HG03469 (cell line): ENCODE results near the gene KDM2A.

Source experiments
- ATAC-seq: cut with Tn5 transposase; IDR thresholded peaks from one replicate; pipeline ENCODE4 v1.9.1; 2021; ENCODE audit warnings: mild to moderate bottlenecking, moderate library complexity, moderate number of reproducible peaks; ENCODE audit not compliant: unreplicated experiment

Gene KDM2A

DNA sequence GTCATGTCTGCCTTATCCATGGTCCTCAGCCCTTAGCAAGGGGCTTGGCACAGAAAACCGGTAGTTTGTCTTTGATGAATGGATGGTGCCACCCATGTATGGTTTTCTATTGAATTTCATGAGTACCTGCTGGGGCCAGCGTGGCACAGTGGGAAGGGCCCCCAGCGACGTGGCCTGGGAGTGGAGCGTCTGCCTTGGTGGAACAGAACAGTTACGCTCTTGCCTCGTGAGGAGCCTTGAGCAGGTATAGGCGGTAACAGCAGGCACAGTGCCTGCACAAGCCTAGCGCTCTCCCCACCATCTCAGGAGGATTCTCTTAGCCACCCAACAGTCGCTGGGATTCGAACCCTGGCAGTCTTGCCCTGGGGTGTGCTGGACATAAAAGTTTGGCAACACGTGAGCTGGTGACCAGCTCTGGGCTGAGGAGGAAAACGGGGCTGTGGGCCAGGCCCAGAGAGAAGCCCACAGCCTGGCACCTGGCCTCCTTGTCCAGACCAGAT is 181.2 kb downstream of the KDM2A start:
- ATAC-seq, result no peak

DNA sequence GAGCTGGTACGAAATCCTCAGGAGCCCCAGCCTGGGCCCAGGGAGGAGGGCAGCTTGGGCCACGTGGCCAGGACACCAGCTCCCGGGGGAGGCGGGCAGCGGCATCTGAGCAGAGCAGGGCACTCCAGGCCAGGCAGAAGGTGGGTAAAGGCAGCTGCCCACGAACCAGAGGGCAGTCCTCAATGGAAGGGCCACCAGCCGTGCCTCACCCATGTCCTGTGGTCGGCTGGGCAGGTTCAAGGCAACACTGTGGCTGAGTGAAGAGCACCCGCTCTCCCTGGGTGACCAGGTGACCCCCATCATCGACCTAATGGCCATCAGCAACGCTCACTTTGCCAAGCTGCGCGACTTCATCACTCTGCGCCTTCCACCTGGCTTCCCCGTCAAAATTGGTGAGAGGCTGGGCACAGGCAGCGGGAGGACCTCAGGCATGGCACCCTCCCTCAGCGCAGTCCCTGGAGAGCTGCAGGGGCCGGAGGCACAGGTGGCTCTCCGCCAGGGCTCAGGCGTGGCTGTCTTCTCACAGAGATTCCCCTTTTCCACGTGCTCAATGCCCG is 181.8 kb downstream of the KDM2A start:
- no peak for ATAC-seq

DNA sequence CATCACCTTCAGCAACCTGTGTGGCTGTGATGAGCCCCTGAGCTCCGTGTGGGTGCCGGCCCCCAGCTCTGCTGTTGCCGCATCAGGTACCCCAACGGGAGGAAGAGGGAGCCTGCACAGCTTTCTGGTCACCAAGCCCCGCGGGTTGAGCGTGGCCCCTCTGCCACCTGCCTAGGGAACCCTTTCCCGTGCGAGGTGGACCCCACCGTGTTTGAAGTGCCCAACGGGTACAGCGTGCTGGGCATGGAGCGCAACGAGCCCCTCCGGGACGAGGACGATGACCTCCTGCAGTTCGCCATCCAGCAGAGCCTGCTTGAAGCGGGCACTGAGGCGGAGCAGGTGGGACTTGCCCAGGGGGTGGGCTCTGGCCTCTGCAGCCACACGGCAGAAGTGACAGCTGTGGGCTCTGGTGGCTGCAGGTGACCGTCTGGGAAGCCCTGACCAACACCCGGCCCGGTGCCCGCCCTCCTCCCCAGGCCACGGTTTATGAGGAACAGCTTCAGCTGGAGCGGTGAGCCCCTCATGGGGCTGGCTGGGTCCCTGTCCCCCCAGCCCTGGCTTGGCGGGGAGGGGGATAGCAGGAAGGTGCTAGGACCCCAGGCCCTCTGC is 182.4 kb downstream of the KDM2A start:
- ATAC-seq, result no peak

DNA sequence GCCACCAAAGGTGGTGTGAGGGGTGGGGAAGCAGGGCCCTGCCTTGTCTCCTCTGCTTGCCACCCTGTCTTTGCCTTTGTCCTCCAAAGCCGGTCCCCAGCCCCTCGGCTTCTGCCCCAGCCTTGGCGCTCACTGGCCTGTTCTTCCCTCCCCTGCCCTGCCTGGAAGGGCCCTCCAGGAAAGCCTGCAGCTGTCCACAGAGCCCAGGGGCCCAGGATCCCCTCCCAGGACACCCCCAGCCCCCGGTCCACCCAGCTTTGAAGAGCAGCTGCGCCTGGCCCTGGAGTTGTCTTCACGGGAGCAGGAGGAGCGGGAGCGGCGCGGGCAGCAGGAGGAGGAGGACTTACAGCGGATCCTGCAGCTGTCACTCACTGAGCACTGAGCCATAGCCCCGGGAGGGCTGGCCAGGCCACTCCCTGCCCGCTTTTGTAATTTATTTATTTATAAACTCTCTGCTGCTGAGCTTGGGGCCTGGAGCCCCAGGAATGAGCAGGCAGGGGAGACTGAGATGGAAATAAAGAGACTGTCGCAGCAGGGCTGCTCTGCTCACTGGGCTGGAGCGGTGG is 183.0 kb downstream of the KDM2A start:
- ATAC-seq, result no peak

DNA sequence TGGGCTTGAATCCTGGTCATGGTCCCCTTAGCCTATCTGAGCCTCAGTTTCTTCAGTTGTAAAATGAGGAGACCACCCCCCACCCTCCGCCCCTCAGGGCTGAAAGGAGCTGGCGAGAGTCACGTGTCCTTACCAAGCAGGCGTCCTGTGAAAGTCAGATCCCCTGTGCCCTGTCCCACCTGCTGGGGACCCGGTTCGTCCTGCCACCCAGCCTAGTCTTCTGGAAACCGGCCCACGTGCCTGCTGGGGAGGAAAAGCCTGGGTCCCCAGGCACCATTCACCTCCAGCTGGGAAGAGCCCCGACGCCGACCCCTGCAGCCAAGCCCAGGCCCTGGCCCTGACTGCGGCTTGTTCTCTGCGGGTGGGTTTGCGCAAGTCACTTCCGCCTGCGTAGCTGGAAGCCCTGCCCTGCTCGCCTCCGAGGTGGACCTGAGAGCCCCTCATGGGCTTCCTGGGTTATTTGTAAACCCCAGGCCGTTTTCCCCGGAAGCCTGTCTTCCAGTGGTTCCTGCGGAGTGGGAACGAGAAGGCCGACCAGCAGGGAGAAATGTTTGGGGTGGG is 183.6 kb downstream of the KDM2A start:
- no peak for ATAC-seq

DNA sequence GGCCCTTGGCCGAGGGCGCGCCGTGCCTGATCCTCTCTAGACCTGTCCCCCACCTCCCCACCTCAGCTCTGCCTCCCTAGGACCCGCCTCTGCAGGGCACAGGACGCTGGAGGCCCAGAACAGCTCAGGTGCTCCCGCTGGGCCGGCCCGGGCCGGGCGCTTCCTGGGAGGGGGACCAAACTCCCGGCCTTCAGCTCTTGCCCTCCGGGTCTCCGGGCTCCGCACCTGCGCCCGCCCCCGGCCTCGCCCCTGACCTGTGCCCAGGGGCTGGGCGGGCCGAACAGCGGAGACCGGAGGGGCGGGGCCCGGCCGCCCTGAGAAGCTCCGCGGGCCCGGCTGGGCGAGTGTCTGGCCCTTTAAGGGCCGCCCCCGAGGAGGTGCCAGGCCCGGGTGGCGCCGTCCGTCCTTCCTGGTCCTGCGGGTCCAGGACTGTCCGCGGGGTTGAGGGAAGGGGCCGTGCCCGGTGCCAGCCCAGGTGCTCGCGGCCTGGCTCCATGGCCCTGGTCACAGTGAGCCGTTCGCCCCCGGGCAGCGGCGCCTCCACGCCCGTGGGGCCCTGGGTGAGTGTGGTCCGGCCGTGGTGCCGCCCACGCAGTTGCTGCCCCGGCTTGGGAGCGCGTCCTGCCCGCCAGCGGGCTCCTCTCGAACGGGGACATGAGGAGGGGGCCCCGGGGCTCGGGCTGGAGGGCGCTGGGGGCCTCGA is 184.2 kb downstream of the KDM2A start, which contains the start of gene SSH3:
Gene SSH3, plus strand, starts transcription at position 399 of the 703 bp plus-strand sequence. Its CDS starts 96 bp downstream, at position 495.
- no peak for ATAC-seq

DNA sequence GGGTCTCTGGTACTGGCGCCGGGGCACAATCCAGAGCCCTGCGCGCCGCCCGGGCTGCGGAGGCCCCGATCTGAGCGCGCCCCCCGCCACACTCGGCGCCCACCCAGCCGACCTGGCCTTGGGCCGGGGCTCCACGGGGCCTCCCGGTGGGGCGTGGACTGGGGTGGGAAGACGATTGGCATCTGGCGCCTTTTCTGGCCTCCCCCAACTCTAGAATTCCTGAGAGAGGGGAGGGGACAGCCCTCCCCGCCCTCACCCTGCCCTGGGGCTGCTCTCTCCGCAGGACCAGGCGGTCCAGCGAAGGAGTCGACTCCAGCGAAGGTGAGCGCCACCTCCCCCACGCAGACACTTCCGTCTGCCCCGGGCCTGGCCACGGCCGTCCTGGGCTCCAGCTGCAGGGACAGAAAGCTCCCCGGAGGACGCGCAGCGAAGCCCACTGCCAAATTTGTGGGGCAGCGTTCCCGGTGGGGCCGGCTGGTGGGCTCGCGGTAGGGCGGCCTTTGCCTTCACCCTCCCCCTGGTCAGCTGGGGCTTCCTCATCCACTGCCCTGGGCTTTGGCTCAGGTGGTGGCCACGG is 184.9 kb downstream of the KDM2A start:
- no peak for ATAC-seq

DNA sequence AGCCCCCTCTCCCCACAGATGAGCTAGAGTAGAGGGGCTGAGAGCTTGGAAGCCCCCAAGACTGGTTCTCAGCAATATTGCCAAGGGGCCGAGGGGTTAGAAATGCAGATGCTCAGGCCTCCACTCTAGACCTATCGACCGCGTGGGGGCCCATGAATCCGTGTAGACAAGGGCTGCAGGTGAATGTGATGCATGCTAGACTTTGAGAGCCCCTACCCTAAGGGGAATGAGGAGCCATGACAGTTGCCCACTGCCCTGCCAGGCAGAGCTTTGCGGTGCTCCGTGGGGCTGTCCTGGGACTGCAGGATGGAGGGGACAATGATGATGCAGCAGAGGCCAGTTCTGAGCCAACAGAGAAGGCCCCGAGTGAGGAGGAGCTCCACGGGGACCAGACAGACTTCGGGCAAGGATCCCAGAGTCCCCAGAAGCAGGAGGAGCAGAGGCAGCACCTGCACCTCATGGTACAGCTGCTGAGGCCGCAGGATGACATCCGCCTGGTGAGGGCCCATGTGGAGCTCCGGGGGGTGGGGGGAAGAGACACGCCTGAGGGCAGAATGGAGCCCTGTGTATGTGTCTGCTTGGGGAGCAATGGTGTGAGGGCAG is 185.5 kb downstream of the KDM2A start:
- ATAC-seq, result no peak

DNA sequence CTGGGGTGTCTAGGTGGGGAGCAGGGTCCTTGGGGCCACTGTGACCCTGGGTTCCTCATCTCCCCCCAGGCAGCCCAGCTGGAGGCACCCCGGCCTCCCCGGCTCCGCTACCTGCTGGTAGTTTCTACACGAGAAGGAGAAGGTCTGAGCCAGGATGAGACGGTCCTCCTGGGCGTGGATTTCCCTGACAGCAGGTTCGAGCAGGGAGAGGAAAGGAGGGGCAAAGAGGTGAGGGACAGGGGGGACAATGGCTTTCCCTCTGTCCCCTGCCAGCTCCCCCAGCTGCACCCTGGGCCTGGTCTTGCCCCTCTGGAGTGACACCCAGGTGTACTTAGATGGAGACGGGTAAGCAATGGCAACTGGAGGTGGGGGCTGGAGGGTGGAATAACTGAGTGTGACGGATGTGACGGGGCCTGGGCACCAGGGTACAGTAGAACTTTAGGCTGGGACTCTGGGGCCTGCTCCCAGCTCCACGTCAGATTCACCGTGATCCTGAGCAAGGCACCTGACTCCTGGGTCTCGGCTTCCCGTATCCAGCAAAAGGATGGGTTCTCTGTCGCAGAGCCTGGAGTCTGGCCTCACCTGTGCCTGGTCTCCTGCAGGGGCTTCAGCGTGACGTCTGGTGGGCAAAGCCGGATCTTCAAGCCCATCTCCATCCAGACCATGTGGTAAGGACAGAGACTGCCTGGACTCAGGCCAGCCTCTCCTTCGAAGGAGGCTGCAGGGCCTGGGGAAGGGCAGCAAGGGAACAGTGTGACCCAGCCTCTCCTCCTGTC is 187.9 kb downstream of the KDM2A start:
- no peak for ATAC-seq

DNA sequence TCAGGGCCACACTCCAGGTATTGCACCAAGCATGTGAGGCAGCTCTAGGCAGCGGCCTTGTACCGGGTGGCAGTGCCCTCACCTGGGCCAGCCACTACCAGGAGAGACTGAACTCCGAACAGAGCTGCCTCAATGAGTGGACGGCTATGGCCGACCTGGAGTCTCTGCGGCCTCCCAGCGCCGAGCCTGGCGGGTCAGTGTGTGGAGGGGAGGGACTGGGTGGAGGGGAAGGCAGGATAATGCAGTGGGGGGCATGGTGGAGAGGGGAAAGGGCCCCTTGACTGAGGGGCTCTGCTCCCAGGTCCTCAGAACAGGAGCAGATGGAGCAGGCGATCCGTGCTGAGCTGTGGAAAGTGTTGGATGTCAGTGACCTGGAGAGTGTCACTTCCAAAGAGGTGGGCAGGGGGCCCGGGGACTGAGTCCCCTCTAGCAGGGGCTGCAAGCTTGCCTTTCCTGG is 188.5 kb downstream of the KDM2A start:
- ATAC-seq, result no peak
